B cell (primary cell): ENCODE results near the gene LIPF. TPM values are rescaled to one million over a fixed set of nuclear protein-coding genes. Genes with fewer than 3 reads are reported as not detected.

ENCODE experiments used
- ATAC-seq: fragments of 200-7000 bp; cut with Tn5 transposase; one replicate; pipeline ENCODE4 v1.10.0; 2021; ENCODE audit warnings: low read depth, mild to moderate bottlenecking, moderate number of reproducible peaks, moderate library complexity
- CTCF ChIA-PET: fragments of 350-600 bp; sonication (Branson Sonifier 250); formaldehyde crosslinking; loops from one replicate; lab custom pipeline; 2021; ENCODE audit warnings: antibody characterized with exemption, inconsistent platforms; lab: Charles Lee
- POLR2A ChIA-PET: fragments of 350-600 bp; sonication (Branson Sonifier 250); formaldehyde crosslinking; loops from one replicate; lab custom pipeline; 2021; ENCODE audit warnings: antibody characterized with exemption; lab: Charles Lee
- DNase-seq: peaks from one replicate; pipeline ENCODE4 v3.0.0; 2013
- H2AFZ ChIP-seq: 2 replicates; pipeline ENCODE4 v1.6.1; 2012; ENCODE audit warnings: mild to moderate bottlenecking, low read depth, low read length; ENCODE audit not compliant: insufficient read depth, poor library complexity, severe bottlenecking
- H3K27ac ChIP-seq, 2 donors: 1 replicate in 1 of 2; 2 replicates in 1 of 2; pipeline ENCODE4 v1.5.1; 2012 to 2013; ENCODE audit warnings: low read length in 2 of 2, mild to moderate bottlenecking in 2 of 2, moderate library complexity in 1 of 2
- H3K27me3 ChIP-seq, 4 experiments: fragments of 200-600 bp in 1 of 4; sonication (generic) in 1 of 4; replicated peaks in 1 of 4; 1 replicate in 2 of 4; 2 replicates in 2 of 4; pipeline versions ENCODE4 v1.6.1 to v1.7.0; 2013 to 2016; ENCODE audit warnings: low read length in 3 of 4, mild to moderate bottlenecking in 2 of 4, mixed read lengths in 1 of 4, moderate library complexity in 1 of 4; ENCODE audit not compliant: insufficient read depth in 4 of 4, control insufficient read depth in 3 of 4; ENCODE audit errors: control extremely low read depth in 1 of 4
- H3K36me3 ChIP-seq, 2 experiments: replicated peaks in 1 of 2; 1 replicate in 1 of 2; 2 replicates in 1 of 2; pipeline versions ENCODE4 v1.6.1 to v1.7.1; 2013; ENCODE audit warnings: low read length in 1 of 2; ENCODE audit not compliant: insufficient read depth in 2 of 2, control insufficient read depth in 1 of 2; ENCODE audit errors: control extremely low read depth in 1 of 2, extremely low read depth in 1 of 2
- H3K4me1 ChIP-seq, 2 donors: fragments of 200-600 bp in 1 of 2; sonication (generic) in 1 of 2; 1 replicate in 1 of 2; 2 replicates in 1 of 2; pipeline versions ENCODE4 v1.5.1 to v1.6.1; 2013 to 2017; ENCODE audit warnings: low read length in 2 of 2; ENCODE audit not compliant: control insufficient read depth in 2 of 2, insufficient read depth in 2 of 2
- H3K4me2 ChIP-seq: replicated peaks from 2 replicates; pipeline ENCODE3; 2012; ENCODE audit warnings: mild to moderate bottlenecking, low read depth, low read length; ENCODE audit not compliant: poor library complexity, severe bottlenecking
- H3K4me3 ChIP-seq, 5 experiments: fragments of 200-600 bp in 1 of 5; sonication (generic) in 1 of 5; 1 replicate in 3 of 5; 2 replicates in 2 of 5; pipeline versions ENCODE4 v1.5.1 to v1.7.0; 2011 to 2016; ENCODE audit warnings: low read length in 4 of 5, mild to moderate bottlenecking in 4 of 5, low read depth in 2 of 5, control low read depth in 1 of 5, moderate library complexity in 1 of 5; ENCODE audit not compliant: insufficient read depth in 1 of 5; ENCODE audit errors: control extremely low read depth in 1 of 5, extremely low read depth in 1 of 5
- H3K79me2 ChIP-seq: fragments of 200-600 bp; sonication (generic); one replicate; pipeline ENCODE4 v1.6.0; 2016; ENCODE audit warnings: low read length; ENCODE audit not compliant: control insufficient read depth, insufficient read depth
- H3K9ac ChIP-seq: fragments of 200-600 bp; sonication (generic); 2 replicates; pipeline ENCODE4 v1.6.1; 2017; ENCODE audit warnings: mild to moderate bottlenecking, low read length, moderate library complexity
- H3K9me3 ChIP-seq, 3 donors: one replicate each; pipeline versions ENCODE4 v1.6.1 to v1.7.1; 2013; ENCODE audit warnings: low read length in 2 of 3; ENCODE audit not compliant: control insufficient read depth in 2 of 3, insufficient read depth in 1 of 3; ENCODE audit errors: control extremely low read depth in 1 of 3
- H4K20me1 ChIP-seq: 2 replicates; pipeline ENCODE4 v1.6.0; 2012; ENCODE audit warnings: mild to moderate bottlenecking, low read length; ENCODE audit not compliant: insufficient read depth, control insufficient read depth, poor library complexity, severe bottlenecking
- H3K27ac Mint-ChIP-seq: one replicate; pipeline ENCODE4 v1.8.0; 2021; ENCODE audit warnings: mixed read lengths
- H3K27me3 Mint-ChIP-seq: one replicate; pipeline ENCODE4 v1.8.0; 2021; ENCODE audit warnings: mixed read lengths
- H3K4me1 Mint-ChIP-seq: one replicate; pipeline ENCODE4 v1.8.0; 2021; ENCODE audit warnings: mixed read lengths
- H3K4me3 Mint-ChIP-seq: one replicate; pipeline ENCODE4 v1.8.0; 2021; ENCODE audit warnings: mixed read lengths
- H3K9me3 Mint-ChIP-seq: one replicate; pipeline ENCODE4 v1.8.0; 2022; ENCODE audit warnings: mixed read lengths; ENCODE audit not compliant: insufficient read depth
- CTCF ChIP-seq: fragments of 200-600 bp; IDR thresholded peaks from one replicate; pipeline ENCODE4 v1.8.0; 2022; ENCODE audit warnings: antibody characterized with exemption, mild to moderate bottlenecking
- EZH2 ChIP-seq: IDR thresholded peaks from 2 replicates; pipeline ENCODE4 v1.6.1; 2012; ENCODE audit warnings: borderline replicate concordance, low read depth, mild to moderate bottlenecking, moderate library complexity, low read length; ENCODE audit not compliant: insufficient read depth, poor library complexity, severe bottlenecking
- WGBS: methylation state at CpG from one replicate; pipeline ENCODE4 v1.1.5; 2013; ENCODE audit warnings: missing lambda C conversion rate; ENCODE audit not compliant: insufficient coverage; 5-methylcytosine and 5-hydroxymethylcytosine counted together
- intact Hi-C: fragments of 100-400 bp; cut with micrococcal nuclease; formaldehyde crosslinking; loops from one replicate; pipeline ENCODE4 v1.10.0; 2022
- polyA plus RNA-seq: library from polyadenylated mRNA; depleted of rRNA; stranded (reverse); fragments of >200 nt; gene quantifications from 2 replicates; pipeline ENCODE4 v1.2.3, GENCODE V29; 2012
- total RNA-seq, 2 donors: library from RNA; stranded (reverse); fragments of 120-200 nt in 1 of 2; gene quantifications; 1 replicate in 1 of 2; 2 replicates in 1 of 2; pipeline versions ENCODE4 v1.2.3 to v1.2.4, GENCODE V29; 2013 to 2022

Gene LIPF
- total and polyA plus RNA-seq, 2 donors (not counting 1 experiment from before 2014, with no cell fraction given), result not detected

- no peak overlapping the region for H3K9ac ChIP-seq
- H3K27ac ChIP-seq, result no peak overlapping the region
- intact Hi-C loops, result no loop called here
- no peak overlapping the region for H3K4me3 Mint-ChIP-seq
- POLR2A ChIA-PET, result no interaction called here
- no peaks in the 10 kb centered on the region for H3K4me1 Mint-ChIP-seq
- TF ChIP-seq CTCF, result no peak
- no peak for TF ChIP-seq EZH2
- no peaks in the 10 kb centered on the region for H3K79me2 ChIP-seq
- H3K27me3 ChIP-seq, result no peaks in the 10 kb centered on the region
- H3K9me3 ChIP-seq, result no peaks in the 10 kb centered on the region
- no peaks in the 10 kb centered on the region for H3K4me1 ChIP-seq
- DNase-seq, result no peak
- H3K4me3 ChIP-seq, result no peak overlapping the region
- CTCF ChIA-PET, result no interaction called here
- no peaks in the 10 kb centered on the region for H4K20me1 ChIP-seq
- no peaks in the 10 kb centered on the region for H3K9me3 Mint-ChIP-seq
- ATAC-seq, result no peak
- no peak overlapping the region for H3K4me2 ChIP-seq
- no peak overlapping the region for H3K27ac Mint-ChIP-seq
- H2AFZ ChIP-seq, result no peak overlapping the region
- H3K27me3 Mint-ChIP-seq, result peaks cover 4% of the 10 kb centered on the region
- WGBS, result no CpG with 5 or more reads among the region's 2 CpGs
- H3K36me3 ChIP-seq, result no peaks in the 10 kb centered on the region
Measured at GRCh38 chr10:88672041-88672440, 7.8 kb downstream of the LIPF start.

GRCh38 chr10:88676283-88677060 lies 12.2 kb downstream of the LIPF start:
- H3K79me2 ChIP-seq, result no peaks in the 10 kb centered on the region
- H3K4me3 ChIP-seq, result no peak overlapping the region
- no peak overlapping the region for H3K4me2 ChIP-seq
- no peak overlapping the region for H3K27ac Mint-ChIP-seq
- no peaks in the 10 kb centered on the region for H3K9me3 Mint-ChIP-seq
- ChIA-PET POLR2A (no interaction called here), CTCF (interaction anchor here (0.7 to 1.5 kb wide), 3 partner anchors 9 to 23 kb away, joined by 3 to 5 read pairs (median 4); no protein-coding TSS in a partner anchor)
- no peaks in the 10 kb centered on the region for H3K4me1 Mint-ChIP-seq
- H4K20me1 ChIP-seq, result no peaks in the 10 kb centered on the region
- H2AFZ ChIP-seq, result no peak overlapping the region
- intact Hi-C loops, result no loop called here
- DNase-seq (no peak), ATAC-seq (no peak)
- no peaks in the 10 kb centered on the region for H3K9me3 ChIP-seq
- H3K27ac ChIP-seq, result no peak overlapping the region
- no peak overlapping the region for H3K4me3 Mint-ChIP-seq
- H3K27me3 ChIP-seq, result no peaks in the 10 kb centered on the region
- no peak for TF ChIP-seq CTCF
- TF ChIP-seq EZH2, result no peak
- no peak overlapping the region for H3K9ac ChIP-seq
- peaks cover 4% of the 10 kb centered on the region for H3K27me3 Mint-ChIP-seq
- H3K36me3 ChIP-seq, result no peaks in the 10 kb centered on the region
- WGBS, result 83% methylated on average over 1 of the region's 4 CpGs
- no peaks in the 10 kb centered on the region for H3K4me1 ChIP-seq
